Activated T-helper 1 cell treated with anti-CD3 and anti-CD28 coated beads, Interleukin-12 subunit alpha, Interleukin-12 subunit beta, Interleukin-2, Interleukin-4 antibody, amounts not matched to agents 30 ng/mL and 10 ng/mL and 1 ng/mL, durations not matched to agents 14 hours and 24 hours and 36 hours (primary cell): ENCODE measurements around the gene PLA2G4A. TPM values are rescaled to one million over a fixed set of nuclear protein-coding genes. Genes with fewer than 3 reads are reported as not detected.

Experiments used
- DNase-seq: peaks from one replicate; pipeline ENCODE4 v3.0.0; 2021; ENCODE audit warnings: low spot score
- H3K27ac Mint-ChIP-seq: one replicate; pipeline ENCODE4 v1.8.0; 2021; ENCODE audit warnings: mild to moderate bottlenecking, mixed read lengths
- H3K27me3 Mint-ChIP-seq: one replicate; pipeline ENCODE4 v1.8.0; 2022; ENCODE audit warnings: mild to moderate bottlenecking, moderate library complexity, mixed read lengths; ENCODE audit not compliant: insufficient read depth
- H3K36me3 Mint-ChIP-seq: one replicate; pipeline ENCODE4 v1.8.0; 2021; ENCODE audit warnings: low read depth, mixed read lengths
- H3K4me1 Mint-ChIP-seq: one replicate; pipeline ENCODE4 v1.8.0; 2021; ENCODE audit warnings: low read depth, mixed read lengths
- H3K4me3 Mint-ChIP-seq: one replicate; pipeline ENCODE4 v1.8.0; 2021; ENCODE audit warnings: mild to moderate bottlenecking, moderate library complexity, mixed read lengths
- H3K9me3 Mint-ChIP-seq: one replicate; pipeline ENCODE4 v1.8.0; 2021; ENCODE audit warnings: mixed read lengths
- intact Hi-C: fragments of 100-400 bp; cut with micrococcal nuclease; formaldehyde crosslinking; loops from one replicate; pipeline ENCODE4 v1.15.1; 2024
- total RNA-seq: library from RNA; stranded (reverse); gene quantifications from 2 replicates; pipeline ENCODE4 v1.2.3, GENCODE V29; 2022

Gene PLA2G4A
- total RNA-seq, 1 donor from 2014 or later: 0.21 TPM

DNA sequence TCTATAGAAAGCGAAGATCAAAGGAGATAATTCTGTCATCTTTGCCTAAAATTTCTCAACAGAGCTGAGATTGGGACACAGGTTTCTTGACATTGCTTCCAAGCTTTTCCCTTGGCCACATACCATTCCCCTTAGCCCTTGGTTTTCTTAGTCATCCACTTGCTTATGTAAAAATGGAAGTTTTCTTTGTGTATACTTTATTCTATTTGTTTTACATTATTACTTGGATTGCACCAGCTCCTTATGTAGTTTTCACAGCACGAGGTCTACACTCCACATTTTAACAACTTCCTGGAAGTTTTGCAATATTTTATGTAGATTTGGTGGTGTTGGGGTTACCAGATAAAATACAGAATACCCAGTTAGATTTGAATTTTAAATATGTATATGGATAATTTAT is 129.8 kb downstream of the PLA2G4A start:
- no peaks in the 10 kb centered on the region for H3K9me3 Mint-ChIP-seq
- intact Hi-C loops: no loop called here

GRCh38 chr1:186960861-186961260 is 132.1 kb downstream of the PLA2G4A start:
- Mint-ChIP-seq H3K36me3 (no peaks in the 10 kb centered on the region), H3K27ac (no peak overlapping the region), H3K4me3 (no peak overlapping the region), H3K4me1 (no peaks in the 10 kb centered on the region), H3K9me3 (no peaks in the 10 kb centered on the region), H3K27me3 (no peaks in the 10 kb centered on the region)
- intact Hi-C loops: no loop called here
- DNase-seq: no peak

More for the DNA sequence above, 129.8 kb downstream of the PLA2G4A start:
- H3K4me3 Mint-ChIP-seq: no peak overlapping the region
- no peak for DNase-seq
- no peak overlapping the region for H3K27ac Mint-ChIP-seq
- H3K27me3 Mint-ChIP-seq: no peaks in the 10 kb centered on the region
- H3K36me3 Mint-ChIP-seq: no peaks in the 10 kb centered on the region
- H3K4me1 Mint-ChIP-seq: no peaks in the 10 kb centered on the region

GRCh38 chr1:186965847-186966246 is 137.1 kb downstream of the PLA2G4A start:
- H3K36me3 Mint-ChIP-seq: no peaks in the 10 kb centered on the region
- intact Hi-C loops: no loop called here
- no peak for DNase-seq
- no peaks in the 10 kb centered on the region for H3K4me1 Mint-ChIP-seq
- H3K9me3 Mint-ChIP-seq: no peaks in the 10 kb centered on the region
- H3K27me3 Mint-ChIP-seq: no peaks in the 10 kb centered on the region
- no peak overlapping the region for H3K27ac Mint-ChIP-seq
- H3K4me3 Mint-ChIP-seq: no peak overlapping the region

DNA sequence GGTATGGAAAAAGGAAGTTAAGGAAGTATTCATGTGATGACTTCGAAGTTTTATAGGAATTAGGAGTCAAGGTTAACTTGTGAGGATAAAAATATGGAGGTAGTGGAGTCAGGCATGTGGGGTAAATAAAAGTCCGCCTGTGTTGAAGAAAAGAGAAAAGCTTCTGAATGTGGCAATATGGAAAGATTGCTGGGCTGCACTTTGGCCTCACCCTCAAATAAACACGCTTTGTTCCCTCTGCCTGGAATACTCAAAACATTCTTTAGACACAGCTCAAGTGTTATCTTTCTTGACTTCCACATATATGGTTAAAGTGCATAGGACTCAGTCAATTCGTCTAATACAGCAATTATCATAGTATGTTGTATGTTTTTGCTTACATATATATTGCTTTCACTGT is 137.7 kb downstream of the PLA2G4A start:
- no peaks in the 10 kb centered on the region for H3K27me3 Mint-ChIP-seq
- no peak for DNase-seq

DNA sequence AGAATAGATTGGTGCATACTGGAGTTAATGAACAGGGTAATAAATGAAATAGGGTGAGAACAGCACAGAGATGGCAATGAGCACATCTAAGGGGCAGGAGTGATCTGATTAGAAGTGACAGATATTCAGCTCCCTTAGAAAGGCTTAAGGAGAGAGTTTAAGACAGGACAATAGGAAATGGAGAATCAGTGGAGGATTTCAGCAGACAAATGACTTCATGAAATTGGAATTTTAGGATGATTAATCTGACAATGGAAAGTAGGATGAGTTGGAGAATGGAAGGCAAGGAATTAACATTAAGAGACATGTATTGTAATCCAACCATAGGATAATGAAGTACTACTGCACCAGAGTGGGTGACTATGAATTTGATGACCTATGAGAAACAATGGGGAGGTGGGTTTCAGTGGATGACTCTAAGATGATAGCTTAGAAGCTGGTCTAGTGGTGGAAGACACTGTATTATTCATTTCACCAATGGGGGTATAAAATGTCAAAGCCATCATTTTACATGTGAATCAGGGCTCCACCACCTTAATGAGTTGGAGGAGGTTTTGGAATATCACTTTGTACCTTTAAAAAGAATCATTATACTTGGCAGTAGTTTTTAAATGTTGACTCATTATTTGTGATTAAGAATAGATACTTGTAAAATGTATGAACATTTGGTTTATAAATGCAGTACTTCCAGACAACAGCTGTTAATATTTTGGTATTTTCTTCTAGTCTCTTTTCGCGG is 139.1 kb downstream of the PLA2G4A start:
- intact Hi-C loops: no loop called here
- no peaks in the 10 kb centered on the region for H3K36me3 Mint-ChIP-seq
- no peak overlapping the region for H3K4me3 Mint-ChIP-seq
- no peak for DNase-seq
- no peaks in the 10 kb centered on the region for H3K9me3 Mint-ChIP-seq
- no peaks in the 10 kb centered on the region for H3K27me3 Mint-ChIP-seq
- H3K4me1 Mint-ChIP-seq: no peaks in the 10 kb centered on the region
- no peak overlapping the region for H3K27ac Mint-ChIP-seq

More for the DNA sequence above, 137.7 kb downstream of the PLA2G4A start:
- Mint-ChIP-seq H3K9me3 (no peaks in the 10 kb centered on the region), H3K36me3 (no peaks in the 10 kb centered on the region), H3K4me1 (no peaks in the 10 kb centered on the region), H3K4me3 (no peak overlapping the region), H3K27ac (no peak overlapping the region)
- intact Hi-C loops: no loop called here

- intact Hi-C loops: no loop called here
- DNase-seq: no peak
- Mint-ChIP-seq H3K36me3 (no peaks in the 10 kb centered on the region), H3K27ac (no peak overlapping the region), H3K27me3 (no peaks in the 10 kb centered on the region), H3K4me3 (no peak overlapping the region), H3K9me3 (no peaks in the 10 kb centered on the region), H3K4me1 (no peaks in the 10 kb centered on the region)
Measured at GRCh38 chr1:186974774-186975181, 146.0 kb downstream of the PLA2G4A start.

- no peaks in the 10 kb centered on the region for H3K9me3 Mint-ChIP-seq
- H3K27ac Mint-ChIP-seq: no peak overlapping the region
- intact Hi-C loops: no loop called here
- no peaks in the 10 kb centered on the region for H3K27me3 Mint-ChIP-seq
- DNase-seq: no peak
- H3K36me3 Mint-ChIP-seq: no peaks in the 10 kb centered on the region
- H3K4me1 Mint-ChIP-seq: no peaks in the 10 kb centered on the region
- no peak overlapping the region for H3K4me3 Mint-ChIP-seq
Measured at GRCh38 chr1:186975220-186975619, 146.5 kb downstream of the PLA2G4A start.

GRCh38 chr1:186976700-186977099 is 148.0 kb downstream of the PLA2G4A start:
- no peaks in the 10 kb centered on the region for H3K27me3 Mint-ChIP-seq
- no peak overlapping the region for H3K27ac Mint-ChIP-seq
- no peaks in the 10 kb centered on the region for H3K36me3 Mint-ChIP-seq
- H3K9me3 Mint-ChIP-seq: no peaks in the 10 kb centered on the region
- no peak for DNase-seq
- no peak overlapping the region for H3K4me3 Mint-ChIP-seq
- no peaks in the 10 kb centered on the region for H3K4me1 Mint-ChIP-seq
- intact Hi-C loops: no loop called here

GRCh38 chr1:186977266-186977957 is 148.7 kb downstream of the PLA2G4A start:
- no peak overlapping the region for H3K27ac Mint-ChIP-seq
- no peak for DNase-seq
- H3K4me3 Mint-ChIP-seq: no peak overlapping the region
- intact Hi-C loops: no loop called here
- no peaks in the 10 kb centered on the region for H3K4me1 Mint-ChIP-seq
- no peaks in the 10 kb centered on the region for H3K27me3 Mint-ChIP-seq
- no peaks in the 10 kb centered on the region for H3K9me3 Mint-ChIP-seq
- H3K36me3 Mint-ChIP-seq: no peaks in the 10 kb centered on the region

DNA sequence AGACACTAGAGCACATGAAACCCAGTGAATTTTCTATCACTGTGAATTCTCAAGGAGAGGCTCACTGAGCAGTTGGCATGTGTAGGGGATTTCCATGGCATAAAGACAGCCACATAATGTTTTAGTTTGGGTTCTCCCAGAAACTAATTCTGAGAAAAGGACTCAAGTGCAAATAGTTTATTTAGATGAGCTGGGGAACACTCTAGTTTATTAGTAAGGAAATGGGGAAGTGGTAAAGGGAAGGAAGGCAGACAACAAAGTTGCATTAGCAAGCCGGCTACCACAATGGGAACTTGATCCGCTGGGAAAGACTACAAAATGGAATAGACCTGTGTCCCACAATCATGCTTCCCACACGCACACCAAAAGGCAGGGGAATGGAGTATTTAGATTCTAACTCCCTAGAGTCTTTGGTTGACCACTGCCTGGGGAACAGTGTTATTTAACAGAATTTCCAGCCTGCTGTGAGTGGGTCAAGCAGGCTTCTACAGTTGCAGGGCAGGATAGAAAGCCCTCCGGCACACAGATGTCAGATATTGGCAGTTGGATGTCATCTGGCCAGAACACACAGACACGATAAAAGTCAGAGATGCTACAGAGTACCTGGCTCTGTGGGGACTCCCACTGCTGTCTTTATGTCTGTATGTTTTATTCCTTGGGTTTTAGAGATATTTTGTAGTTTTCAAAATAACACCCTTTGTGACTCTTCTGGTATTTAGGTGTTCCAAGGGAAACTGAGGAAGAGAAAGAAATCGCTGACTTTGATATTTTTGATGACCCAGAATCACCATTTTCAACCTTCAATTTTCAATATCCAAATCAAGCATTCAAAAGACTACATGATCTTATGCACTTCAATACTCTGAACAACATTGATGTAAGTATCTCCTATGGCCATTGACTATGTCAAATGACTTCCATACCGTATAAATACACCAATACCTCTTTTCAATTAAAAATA is 150.1 kb downstream of the PLA2G4A start:
- H3K36me3 Mint-ChIP-seq: no peaks in the 10 kb centered on the region
- H3K27ac Mint-ChIP-seq: no peak overlapping the region
- no peaks in the 10 kb centered on the region for H3K9me3 Mint-ChIP-seq
- H3K4me1 Mint-ChIP-seq: no peaks in the 10 kb centered on the region
- no peaks in the 10 kb centered on the region for H3K27me3 Mint-ChIP-seq
- no peak overlapping the region for H3K4me3 Mint-ChIP-seq
- DNase-seq: no peak
- intact Hi-C loops: no loop called here

- Mint-ChIP-seq H3K4me1 (no peaks in the 10 kb centered on the region), H3K27me3 (peaks cover 5% of the 10 kb centered on the region), H3K4me3 (no peak overlapping the region), H3K36me3 (no peaks in the 10 kb centered on the region), H3K9me3 (no peaks in the 10 kb centered on the region), H3K27ac (no peak overlapping the region)
- intact Hi-C loops: loop anchor here (10.0 kb wide), 1 partner anchor 56 kb away; no protein-coding TSS in a partner anchor
- no peak for DNase-seq
Measured at GRCh38 chr1:186980400-186980799, 151.7 kb downstream of the PLA2G4A start.

GRCh38 chr1:186982116-186982515 is 153.4 kb downstream of the PLA2G4A start:
- Mint-ChIP-seq H3K4me1 (no peaks in the 10 kb centered on the region), H3K27me3 (peaks cover 7% of the 10 kb centered on the region), H3K36me3 (no peaks in the 10 kb centered on the region), H3K27ac (no peak overlapping the region), H3K9me3 (no peaks in the 10 kb centered on the region), H3K4me3 (no peak overlapping the region)
- intact Hi-C loops: loop anchor here (10.0 kb wide), 1 partner anchor 57 kb away; no protein-coding TSS in a partner anchor
- no peak for DNase-seq
